Measurements from ENCODE around the gene NAA38.

DNA sequence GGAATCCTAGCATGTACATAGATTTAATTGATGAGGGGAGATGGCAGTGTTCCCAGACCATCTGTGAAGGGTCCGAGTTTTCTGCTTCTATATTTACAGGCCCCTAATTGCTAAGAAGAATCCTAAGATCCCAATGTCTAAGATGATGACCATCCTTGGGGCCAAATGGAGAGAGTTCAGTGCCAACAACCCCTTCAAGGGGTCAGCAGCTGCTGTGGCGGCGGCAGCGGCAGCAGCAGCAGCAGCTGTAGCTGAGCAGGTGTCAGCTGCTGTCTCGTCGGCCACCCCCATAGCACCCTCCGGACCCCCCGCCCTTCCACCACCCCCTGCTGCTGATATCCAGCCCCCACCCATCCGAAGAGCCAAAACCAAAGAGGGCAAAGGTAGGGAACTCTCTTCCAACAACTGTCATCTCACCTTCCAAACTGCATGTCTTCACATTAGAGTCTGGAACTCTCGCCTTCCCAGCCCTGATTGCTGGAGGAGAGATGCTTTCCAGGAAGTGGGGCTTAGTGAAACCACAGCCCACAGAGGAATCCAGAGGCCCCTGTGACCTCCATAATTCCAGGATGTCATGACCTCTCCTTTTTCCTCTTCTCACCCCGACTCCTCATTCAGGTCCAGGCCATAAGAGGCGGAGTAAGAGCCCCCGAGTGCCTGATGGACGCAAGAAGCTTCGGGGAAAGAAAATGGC, 36.0 kb upstream of the NAA38 start:
- no peak for TF ChIP-seq POLR2A (IDR thresholded peaks at IDR 0.05)
- TF ChIP-seq, protein P1, sequence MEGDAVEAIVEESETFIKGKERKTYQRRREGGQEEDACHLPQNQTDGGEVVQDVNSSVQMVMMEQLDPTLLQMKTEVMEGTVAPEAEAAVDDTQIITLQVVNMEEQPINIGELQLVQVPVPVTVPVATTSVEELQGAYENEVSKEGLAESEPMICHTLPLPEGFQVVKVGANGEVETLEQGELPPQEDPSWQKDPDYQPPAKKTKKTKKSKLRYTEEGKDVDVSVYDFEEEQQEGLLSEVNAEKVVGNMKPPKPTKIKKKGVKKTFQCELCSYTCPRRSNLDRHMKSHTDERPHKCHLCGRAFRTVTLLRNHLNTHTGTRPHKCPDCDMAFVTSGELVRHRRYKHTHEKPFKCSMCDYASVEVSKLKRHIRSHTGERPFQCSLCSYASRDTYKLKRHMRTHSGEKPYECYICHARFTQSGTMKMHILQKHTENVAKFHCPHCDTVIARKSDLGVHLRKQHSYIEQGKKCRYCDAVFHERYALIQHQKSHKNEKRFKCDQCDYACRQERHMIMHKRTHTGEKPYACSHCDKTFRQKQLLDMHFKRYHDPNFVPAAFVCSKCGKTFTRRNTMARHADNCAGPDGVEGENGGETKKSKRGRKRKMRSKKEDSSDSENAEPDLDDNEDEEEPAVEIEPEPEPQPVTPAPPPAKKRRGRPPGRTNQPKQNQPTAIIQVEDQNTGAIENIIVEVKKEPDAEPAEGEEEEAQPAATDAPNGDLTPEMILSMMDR (IDR thresholded peaks at IDR 0.05), result no peak

Data from right lobe of liver (tissue), 4 donors.